T-helper 9 cell (primary cell): ENCODE data around the gene ZNF334.

Source experiments
- DNase-seq: peaks from one replicate; pipeline ENCODE4 v3.0.0-alpha.2; 2020

Gene ZNF334

GRCh38 chr20:46545077-46545826 lies 31.9 kb upstream of the ZNF334 start:
- no peak for DNase-seq

DNA sequence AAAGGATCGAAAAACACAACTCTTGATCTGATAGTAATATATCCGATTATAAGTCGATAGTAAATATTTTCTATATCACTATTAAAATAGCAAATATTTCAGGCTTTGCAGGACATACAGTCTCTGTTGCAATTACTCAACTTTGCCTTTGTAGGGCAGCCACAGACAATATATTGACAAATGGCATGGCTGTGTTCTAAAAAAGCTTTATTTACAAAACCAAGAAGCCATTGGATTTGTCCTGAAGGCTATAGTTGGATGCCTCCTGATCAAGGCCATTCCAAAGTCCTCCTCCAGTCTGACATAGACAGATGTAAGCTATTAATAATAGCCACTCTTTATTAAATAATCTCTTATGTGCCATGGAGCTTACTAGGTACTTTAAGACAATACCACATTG lies 31.2 kb upstream of the ZNF334 start:
- no peak for DNase-seq

GRCh38 chr20:46543959-46544358 lies 30.6 kb upstream of the ZNF334 start:
- no peak for DNase-seq

DNA sequence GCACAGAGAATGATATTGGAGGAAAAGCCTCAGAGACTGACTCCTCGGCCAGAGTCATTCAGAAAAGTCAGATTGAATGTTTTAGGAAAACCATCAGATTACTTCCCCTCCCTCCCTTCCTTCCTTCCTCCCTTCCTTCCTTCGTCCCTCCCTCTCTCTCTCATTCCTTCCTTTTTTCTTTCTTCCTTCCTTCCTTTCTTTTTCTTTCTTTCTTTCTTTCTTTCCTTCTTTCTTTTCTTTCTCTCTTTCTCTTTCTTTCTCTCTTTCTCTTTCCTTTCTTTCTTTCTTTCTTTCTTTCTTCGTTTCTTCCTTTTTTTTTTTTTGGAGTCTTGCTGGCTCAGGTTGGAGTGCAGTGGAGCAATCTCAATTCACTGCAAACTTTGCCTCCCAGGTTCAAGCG lies 29.7 kb upstream of the ZNF334 start:
- DNase-seq = no peak

GRCh38 chr20:46541229-46541935 lies 28.0 kb upstream of the ZNF334 start:
- no peak for DNase-seq

DNA sequence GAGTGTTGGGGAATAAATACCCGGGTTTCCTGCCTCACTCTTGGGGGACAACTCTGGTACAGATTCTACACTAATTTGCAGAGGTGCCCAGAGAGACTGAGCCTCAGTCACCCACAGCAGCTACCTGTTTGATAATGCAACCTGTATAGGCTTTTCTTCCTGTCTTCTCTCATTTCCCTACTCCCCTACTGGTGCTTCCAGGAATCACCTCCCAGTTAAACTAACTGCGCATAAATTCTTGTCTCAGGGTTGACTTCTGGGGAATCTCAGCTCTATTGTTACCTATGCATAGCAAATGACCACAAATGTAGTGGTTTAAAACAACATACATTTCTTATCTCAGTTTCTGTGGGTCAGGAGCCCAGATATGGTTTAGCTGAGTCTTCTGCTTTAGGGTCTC lies 25.8 kb upstream of the ZNF334 start:
- DNase-seq = no peak

- no peak for DNase-seq
Measured at GRCh38 chr20:46530640-46531039, 17.3 kb upstream of the ZNF334 start.

DNA sequence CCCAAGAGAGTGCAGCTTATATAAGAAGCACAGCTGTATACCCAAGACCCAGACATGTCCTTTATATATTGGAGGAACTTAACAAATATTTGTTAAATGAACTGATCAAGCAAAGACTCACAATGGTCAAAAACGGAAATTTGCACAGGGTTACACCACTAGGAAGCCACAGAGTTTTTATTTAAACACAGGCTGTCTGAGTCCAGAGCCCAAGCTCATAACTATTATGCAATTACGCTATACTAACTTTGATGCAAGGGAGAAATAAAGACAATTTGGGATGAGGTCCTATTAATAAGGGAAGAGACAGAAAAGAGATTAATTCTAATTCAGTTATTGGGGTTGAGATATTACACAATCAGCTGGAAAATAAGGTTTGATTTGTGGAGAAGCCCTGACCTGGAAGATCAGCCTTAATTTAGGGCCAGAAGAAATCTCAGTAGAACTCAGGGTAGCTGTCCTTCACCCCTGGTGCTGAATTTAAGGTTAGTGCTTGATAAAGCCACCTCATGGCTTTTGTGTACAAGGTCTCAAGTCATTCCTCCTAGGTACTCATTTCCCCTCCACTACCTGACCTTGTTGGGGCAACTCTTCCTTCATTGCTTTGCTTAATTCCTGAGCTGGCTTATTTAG lies 10.5 kb upstream of the ZNF334 start:
- no peak for DNase-seq

DNA sequence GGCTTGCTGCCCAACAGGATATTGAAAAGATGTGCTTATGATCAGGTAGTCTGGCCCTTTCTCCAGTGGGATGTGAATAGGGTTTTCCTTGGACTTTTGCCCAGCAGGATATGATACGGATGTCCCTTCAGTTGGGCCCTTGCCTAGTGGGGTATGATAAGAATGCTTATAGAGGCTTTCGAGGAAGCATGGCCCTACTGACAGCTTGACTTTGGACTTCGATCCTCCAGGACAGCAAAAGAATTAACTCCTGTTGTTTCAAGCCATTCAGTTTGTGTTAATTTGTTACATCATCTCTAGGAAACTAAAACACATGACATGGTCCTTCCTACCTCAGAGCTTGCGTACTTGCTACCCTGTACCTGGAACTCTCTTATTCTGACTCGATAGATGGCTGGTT lies 9.7 kb upstream of the ZNF334 start:
- no peak for DNase-seq

GRCh38 chr20:46520976-46521579 lies 7.7 kb upstream of the ZNF334 start:
- DNase-seq = no peak

GRCh38 chr20:46520540-46520939 lies 7.2 kb upstream of the ZNF334 start:
- no peak for DNase-seq

DNA sequence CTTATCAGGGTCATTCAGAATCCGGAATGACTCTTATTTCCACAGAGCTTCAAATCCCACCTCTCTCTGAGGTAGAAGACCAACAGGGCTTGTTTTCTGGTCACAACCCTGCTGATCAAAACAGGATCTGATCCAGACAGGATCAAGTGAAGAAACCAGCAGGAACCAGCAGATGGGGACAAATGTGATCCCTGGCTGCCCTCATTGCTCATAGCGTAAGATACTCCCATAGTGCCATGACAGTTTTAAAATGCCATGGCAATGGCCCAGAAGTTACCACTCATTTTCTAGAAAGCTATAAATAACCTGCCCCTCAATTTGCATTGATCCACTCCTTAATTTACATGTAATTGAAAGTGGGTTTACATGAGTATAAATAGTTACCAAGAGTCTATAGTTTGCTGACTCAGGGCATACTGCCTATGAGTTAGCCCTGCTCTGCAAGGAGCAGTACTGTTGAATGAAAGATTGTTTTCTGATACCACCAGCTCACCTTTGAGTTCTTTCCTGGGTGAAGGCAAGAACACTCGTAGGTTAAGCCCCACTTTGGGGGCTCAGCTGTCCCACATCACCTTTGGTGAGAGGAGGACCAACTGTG lies 6.2 kb upstream of the ZNF334 start:
- no peak for DNase-seq

DNA sequence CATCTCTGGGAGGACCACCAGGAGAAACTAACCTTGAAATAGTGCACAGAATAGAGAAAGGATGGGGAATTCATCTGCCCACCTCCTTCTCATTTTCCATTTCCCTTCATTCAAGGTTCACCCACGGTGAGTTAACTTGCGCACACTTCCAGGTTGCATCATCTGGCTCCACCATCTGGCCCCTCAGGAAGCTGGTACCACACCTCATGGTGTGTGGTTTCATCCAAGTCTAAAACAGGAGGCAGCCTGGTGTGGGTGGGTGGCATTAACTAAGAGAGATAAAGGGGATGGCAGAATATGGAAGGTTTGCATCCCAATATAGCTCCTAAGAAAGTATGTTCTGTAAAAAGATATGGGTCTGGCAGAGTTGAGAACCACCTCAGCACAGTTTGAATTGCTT lies 3.8 kb downstream of the ZNF334 start:
- no peak for DNase-seq

DNA sequence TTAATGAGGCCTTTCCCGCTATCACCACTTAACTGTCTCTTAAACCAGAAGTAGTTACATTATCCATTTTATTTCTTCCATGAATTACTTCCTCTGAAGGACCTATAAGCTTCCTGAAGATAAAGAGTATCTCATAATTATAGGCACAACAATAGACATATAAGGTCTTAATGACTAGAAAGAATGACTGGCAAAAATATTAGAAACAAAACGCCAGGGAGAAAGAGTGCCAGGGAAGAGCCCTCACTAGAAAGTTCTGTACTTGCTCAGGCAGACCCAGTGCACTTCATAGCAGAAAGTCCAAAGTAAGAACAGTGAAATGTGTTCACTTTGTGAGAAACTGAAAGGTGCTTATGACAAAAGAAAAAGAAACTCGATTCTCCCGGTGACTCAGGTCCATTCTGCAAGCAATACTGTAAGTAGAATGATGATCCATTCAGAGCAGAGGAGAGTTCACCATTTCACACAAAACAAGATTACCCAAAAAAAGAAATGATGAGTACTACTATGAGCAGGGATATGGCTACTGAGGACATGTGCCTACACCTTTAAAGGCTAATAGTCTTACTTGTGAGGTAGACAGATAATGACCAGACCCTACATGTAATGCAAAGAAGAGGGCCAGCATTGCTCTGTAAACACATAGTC lies 5.5 kb downstream of the ZNF334 start:
- no peak for DNase-seq

DNA sequence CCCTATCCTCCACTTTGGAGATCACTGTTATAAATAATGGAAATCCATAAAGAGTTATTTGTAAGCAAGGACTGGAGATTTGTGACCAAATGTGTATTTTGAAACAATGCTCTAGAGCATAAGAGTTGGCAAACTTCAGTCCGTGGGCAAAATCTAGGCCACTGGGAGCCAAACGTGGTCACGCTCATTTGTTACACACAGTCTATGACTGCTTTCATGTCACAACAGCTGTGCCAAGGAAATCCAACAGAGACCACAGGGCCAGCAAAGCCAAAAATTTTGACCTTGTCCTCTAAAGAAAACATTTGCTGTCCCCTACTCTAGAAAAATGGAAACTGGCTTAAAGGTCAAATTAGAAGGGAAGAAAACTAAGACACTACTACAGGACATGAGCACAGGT lies 7.9 kb downstream of the ZNF334 start:
- no peak for DNase-seq

DNA sequence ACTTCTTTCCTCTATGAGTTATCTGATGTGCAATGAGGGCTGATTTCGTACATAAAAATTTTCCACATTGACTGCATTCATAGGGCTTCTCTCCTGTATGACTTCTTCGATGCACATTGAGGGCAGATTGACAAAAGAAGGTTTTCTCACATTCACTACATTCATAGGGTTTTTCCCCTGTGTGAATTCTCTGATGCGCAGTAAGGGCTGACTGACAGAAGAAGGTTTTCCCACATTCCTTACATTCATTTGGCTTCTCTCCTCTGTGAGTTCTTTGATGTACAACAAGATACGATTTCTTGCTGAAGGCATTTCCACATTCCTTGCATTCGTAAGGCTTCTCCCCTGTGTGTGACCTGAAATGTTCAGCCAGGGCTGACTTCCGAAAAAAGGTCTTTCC lies 11.4 kb downstream of the ZNF334 start:
- DNase-seq = no peak

- no peak for DNase-seq
Measured at GRCh38 chr20:46501337-46501942, 11.9 kb downstream of the ZNF334 start.

GRCh38 chr20:46494077-46494476 lies 19.3 kb downstream of the ZNF334 start:
- DNase-seq = no peak

- no peak for DNase-seq
Measured at GRCh38 chr20:46491354-46491753, 22.0 kb downstream of the ZNF334 start.

DNA sequence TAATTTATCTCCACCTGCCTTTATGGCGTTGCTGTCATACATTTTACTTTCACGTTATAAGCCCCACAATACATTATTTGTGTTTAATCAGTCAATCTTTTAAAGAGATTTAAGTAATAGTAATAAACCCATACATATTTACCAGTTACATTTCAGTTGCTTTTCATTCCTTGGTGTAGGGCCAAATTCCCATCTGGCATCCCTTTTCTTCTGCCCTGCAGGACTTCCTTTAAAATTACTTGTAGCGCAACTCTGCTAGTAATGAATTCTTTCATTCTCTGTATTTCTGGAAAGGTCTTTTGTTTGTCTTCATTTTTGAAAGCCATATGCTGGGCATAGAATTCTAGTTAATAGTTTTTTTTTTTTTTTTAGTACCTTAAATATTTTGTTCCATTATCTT lies 24.9 kb downstream of the ZNF334 start:
- no peak for DNase-seq

DNA sequence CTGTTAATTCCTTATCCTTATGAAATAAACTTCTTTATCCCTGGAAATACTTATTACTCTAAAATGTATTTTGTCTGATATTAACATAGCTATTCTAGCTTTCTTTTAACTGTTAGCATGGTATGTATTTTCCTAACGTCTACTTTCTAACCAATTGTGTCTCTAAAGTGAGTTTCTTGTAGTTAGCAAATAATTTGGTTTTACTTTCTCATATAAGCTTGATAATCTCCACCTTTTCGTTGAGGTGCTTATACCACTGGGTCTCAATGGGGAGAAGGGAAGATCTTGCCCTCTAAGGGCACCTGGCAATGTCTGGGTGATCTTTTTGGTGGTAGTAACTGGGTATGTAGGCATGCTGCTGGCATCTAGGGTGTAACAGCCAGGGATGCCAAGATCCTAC lies 25.7 kb downstream of the ZNF334 start:
- no peak for DNase-seq

DNA sequence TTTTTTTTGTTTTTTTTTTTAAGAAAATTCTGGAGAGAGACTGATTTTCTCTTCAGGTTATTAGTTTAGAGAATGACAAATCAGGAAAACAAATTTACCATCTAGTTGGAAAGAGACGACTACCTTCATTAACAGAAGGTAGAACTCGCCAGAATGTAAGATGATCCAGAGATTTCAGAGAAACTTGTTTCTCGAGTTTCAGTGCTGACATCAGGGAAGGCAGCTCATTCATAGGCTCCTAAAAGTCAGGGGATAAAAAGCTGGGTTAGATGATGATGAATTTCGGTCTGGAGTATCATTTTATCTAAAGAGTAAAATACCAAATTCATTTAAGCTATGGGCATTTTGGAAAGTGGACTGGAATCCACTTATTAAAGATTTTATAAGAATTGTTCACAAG lies 27.9 kb downstream of the ZNF334 start:
- DNase-seq = no peak
